Measurements from ENCODE around the gene COX18.

The COX18 gene, protein sequence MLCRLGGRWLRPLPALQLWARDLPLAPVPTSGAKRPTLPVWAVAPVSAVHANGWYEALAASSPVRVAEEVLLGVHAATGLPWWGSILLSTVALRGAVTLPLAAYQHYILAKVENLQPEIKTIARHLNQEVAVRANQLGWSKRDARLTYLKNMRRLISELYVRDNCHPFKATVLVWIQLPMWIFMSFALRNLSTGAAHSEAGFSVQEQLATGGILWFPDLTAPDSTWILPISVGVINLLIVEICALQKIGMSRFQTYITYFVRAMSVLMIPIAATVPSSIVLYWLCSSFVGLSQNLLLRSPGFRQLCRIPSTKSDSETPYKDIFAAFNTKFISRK

DNA sequence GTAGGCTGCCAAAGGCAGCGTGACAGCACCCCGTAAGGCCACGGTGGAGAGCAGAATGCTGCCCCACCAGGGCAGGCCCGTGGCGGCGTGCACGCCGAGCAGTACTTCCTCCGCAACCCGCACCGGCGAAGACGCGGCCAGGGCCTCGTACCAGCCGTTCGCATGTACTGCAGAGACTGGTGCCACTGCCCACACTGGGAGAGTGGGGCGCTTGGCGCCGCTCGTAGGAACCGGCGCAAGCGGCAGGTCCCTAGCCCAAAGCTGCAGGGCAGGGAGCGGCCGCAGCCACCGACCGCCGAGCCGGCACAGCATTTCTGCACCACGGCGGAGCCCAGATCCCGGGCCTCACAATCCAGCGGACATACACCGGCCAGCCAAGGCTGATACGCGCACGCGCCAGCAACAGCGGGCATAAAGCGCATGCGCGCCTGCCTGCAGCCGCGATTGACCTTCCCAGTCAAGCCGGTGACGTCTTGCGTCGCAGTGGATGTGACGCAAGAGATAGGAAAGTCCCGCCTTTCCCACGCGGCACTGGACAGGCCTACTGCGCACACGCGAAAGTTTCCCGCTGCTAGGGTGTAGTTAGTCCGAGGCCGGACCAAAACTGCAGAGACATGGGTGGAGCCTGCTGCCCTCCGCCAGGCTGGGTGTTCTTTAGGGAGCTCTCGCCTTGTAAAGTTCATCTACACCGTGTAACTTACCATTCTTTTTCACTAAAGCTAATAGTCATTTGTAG, at the start of gene COX18:
Gene COX18 (minus strand): TSS at position 379 of the 736 bp plus-strand sequence. CDS start 67 bp downstream, at position 312.
- DNase-seq, result peak; percentile 98

DNA sequence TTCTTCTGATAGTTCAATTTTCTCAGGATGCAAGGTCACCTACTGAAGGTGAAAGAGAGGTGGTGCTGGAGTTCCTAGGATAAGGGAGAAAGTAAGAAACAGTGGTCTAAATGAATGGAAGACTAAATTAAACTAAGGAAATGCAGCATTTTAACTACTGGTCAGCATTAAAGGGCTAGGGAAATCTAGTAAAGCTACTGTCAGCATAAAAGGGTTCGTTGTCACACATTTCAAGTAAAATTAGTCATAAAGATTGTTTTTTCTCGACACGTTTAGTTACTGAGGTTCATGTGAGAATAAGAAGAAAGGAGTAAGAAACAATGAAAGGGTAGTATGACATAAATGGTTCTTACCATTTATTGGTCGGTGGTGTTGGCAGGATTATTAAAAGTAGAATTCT, 40.0 kb upstream of the COX18 start:
- no peak for DNase-seq

DNA sequence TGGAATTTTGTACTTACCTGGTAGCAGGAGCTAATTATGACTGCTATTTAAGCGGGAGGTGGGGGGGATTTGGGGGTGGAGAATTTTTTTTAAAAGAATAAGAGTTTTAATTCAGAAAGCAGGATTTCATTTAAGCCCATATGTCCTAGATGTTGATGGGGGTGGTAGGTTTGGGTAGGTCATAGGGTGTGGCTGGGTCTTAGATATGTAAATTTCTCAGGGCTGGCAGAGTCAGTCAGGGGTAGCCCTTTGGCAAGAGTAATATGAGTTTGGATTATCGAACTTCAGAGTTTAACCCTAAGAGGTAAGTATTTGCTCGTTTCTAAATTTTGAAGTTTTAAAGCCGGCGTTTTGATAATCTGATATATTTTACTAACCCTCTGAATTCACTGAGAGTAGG, 35.2 kb upstream of the COX18 start:
- DNase-seq, result no peak

DNA sequence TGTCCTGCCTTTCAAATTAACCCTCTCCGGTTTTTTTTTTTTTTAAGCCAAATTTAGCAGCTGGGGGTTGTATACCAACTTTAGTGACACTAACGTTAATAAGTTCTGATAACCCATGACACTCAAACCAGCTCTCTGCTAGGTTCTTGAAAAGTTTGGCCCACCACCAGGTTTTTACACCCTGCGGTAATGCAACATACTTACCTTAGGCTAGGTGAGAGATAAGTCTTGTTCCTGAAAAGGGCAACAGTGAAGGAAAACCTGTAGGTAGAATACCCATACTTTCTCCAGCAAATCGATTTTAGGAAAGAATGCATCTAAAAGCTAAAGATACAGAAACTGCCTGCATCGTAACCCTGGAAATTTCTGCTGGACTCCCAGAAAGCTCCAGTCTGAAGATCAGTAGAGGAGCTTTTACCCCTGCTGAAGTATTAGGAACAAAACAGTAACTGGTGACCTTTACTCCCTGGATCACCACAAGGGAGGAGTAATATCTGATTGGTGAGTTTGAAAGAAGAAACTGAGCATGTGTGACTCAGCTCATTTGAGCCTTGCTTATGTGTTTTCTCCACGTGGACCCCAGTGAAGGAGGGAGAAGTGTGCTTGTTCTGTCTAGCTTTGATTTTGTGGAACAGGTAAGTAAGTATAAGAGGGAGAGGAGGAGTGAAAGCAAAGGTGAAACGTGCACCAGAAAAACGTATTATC, 34.4 kb upstream of the COX18 start:
- no peak for DNase-seq

DNA sequence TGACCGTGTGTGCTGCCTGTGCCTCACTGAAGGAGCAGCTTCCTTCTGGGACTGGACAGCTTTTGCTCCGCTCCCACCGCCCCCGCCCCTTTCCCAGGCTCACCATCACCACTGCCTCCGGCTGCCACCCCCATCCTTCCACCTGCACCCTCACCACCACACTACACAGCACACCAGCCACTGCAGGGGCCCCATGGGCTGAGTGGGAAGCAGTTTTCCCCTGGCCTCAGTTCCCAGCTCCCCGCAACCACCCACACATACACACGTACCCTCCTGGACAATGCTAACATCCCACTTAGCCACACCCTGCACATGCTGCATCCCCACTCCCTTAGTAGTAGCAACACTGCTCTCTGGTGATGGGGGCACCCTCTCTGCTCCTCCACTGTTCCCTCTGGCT, 29.6 kb upstream of the COX18 start:
- no peak for DNase-seq

DNA sequence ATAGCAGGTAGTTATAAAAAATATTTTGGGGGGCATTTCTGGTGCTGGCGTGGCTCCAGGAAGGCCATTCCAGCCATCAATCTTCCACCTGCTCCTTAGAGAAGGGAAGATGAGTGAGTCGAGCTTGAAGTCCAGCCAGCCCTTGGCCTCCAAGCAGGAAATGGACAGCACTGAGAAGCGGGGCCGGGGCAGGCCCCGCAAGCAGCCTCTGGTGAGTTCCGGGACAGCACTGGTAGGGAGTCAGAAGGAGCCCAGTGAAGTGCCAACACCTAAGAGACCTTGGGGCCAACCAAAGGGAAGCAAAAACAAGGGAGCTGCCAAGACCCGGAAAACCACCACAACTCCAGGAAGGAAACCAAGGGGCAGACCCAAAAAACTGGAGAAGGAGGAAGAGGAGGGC, 29.2 kb upstream of the COX18 start:
- DNase-seq, result no peak

DNA sequence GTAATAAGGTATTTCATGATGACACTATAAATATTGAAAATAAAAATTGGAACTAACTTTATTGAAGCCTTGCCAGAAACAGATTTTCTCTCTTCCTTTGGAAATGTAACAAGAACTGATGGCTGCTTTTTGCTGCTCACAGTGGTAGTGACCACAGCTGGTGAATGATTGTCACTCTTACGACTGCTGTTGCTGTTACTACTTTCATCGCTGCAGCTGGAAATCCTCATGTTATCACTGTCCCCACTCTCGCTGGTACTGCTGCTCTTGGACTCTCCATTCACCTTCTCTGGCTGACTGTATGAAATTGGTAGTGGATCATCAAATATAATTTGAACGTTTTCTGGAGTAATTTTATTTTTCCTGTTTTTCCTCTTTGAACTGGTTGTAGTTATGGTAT, 28.5 kb upstream of the COX18 start:
- no peak for DNase-seq

DNA sequence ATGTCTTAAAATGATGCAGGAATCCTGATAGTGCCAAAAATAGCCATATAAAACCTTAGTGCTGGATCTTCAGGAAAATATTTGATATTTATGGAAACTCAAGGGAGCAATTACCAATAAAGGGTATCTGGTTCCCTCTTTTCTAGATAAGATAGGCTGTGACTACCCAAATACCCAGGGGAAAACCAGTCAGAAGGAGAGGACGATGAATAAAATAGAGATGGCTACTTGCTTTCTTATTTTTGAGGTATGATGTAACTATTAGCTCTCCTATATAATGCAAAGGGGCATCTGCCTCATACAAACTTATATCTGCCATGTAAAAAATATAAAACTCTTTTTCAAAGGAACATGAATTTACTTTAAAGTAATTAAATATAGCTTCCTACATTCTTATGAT, 23.4 kb upstream of the COX18 start:
- DNase-seq, result no peak

DNA sequence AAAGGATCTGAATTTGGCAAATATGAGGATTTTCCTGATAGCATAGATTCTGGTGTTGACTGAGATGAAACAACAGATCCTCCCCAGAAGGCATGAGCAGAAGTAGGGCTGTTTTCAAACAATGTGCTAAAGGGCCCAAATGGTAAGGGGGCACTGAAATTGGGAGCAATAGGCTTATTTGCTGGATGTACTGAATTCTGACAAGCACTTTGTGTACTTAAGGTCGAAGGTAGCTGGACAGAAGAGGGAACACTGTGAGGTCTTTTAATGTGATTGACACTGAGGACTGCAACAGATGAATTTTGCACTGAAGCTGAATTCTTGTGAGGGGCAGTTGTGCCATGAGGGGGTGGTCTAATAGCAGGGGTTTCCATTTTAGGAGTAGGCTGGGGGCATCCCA, 21.2 kb upstream of the COX18 start:
- no peak for DNase-seq

DNA sequence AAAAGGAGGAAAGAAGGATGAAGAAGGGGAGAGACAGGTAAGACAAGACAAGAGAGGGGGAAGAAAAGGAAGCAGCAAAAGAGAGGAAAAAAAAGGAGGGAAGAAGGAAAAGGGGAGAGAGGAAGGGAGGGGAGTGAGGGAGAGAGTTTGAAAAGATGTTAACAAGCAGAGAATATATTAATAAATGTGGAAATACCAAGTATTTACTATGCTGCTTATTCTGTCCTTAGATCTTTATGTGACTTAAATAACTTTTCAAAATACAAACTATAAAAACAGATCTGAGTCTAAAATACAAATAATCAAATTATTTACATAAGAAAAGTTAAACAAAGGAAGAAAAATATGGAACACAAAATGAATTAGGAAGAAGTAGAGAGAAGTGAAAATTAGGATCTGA, 18.4 kb upstream of the COX18 start:
- no peak for DNase-seq

DNA sequence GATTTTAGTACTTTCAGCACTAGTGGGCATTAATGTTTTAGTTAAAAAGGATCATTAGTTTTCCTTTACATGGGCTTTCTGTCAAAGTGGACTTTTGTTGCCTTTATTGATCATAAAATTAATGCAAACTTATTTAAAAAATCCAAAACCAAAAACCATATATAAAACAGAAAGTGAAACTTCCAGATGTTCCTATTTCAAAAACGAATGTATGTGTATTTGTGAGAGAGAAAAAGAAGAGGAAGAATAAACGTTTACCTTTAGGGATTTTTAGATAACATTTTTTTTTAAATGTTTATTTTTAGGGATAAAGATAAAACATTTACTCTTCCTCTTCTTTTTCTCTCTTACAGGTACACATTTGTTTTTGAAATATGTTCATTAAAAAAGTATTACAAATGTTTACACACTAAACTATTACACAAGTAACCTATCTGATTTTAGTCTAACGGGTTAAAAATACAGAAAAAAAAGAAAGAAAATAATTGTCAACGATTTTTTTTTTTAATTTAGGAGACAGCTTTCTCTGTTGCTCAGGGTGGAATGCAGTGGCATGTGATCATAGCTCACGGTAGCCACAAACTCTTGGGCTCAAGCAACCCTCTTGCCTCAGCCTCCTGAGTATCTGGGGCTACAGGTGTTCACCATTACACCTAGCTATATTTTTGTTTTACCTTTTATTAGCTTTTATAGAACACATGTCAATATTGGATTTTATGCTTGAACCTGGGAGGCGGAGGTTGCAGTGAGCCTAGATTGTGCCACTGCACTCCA, 16.8 kb upstream of the COX18 start:
- DNase-seq, result no peak

DNA sequence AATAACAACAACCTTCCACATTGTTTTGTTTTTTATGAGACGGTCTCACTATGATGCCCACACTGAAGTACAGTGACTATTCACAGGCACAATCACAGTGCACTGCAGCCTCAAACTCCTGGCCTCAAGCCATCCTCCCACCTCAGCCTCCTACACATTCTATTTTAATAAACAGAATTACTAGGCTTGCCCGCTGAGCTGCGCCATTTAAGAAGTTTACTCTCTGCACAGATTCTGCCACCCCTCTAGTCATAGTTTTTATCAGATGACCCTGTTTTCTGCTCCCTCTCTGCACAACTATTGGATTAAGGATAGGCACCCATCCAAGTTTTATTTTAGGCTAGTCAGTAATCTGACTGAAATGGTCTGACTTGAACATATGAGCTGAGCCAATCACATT, 11.3 kb upstream of the COX18 start:
- DNase-seq, result no peak

DNA sequence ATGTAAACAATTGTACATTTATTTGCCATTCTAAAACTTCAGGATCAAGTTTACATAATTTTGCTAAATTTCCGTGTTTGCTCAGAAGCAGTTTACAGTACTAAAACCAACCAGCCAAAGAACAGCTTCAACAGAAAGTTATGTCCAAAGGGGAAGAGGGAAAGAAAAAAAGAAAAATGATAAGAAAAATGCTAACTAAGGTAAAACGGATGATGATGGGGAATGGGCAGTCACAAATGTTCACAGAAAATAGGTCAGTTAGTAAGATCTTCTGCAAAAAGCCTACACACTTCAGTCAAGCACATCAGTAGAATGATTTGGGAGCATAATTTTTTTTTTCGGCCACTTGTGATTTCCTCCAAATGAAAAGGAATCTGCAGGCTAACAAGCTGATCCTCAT, 6.3 kb upstream of the COX18 start:
- no peak for DNase-seq

DNA sequence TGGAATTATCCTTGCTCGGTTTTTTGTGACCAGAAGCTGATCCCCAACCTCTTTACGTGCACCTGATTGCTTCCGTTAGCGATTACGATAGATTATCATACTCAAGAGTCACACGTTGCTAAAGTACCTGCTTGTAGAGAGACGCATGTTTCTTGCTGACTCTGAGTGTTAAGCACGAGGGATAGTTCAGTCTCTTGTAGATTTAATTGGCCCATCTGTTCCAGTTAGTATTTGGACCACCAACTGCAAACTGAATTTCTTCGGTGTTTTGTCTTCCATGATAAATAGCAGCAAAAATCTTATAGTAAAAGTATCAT, 516 bp upstream of the COX18 start:
- peak; percentile 87 for DNase-seq

DNA sequence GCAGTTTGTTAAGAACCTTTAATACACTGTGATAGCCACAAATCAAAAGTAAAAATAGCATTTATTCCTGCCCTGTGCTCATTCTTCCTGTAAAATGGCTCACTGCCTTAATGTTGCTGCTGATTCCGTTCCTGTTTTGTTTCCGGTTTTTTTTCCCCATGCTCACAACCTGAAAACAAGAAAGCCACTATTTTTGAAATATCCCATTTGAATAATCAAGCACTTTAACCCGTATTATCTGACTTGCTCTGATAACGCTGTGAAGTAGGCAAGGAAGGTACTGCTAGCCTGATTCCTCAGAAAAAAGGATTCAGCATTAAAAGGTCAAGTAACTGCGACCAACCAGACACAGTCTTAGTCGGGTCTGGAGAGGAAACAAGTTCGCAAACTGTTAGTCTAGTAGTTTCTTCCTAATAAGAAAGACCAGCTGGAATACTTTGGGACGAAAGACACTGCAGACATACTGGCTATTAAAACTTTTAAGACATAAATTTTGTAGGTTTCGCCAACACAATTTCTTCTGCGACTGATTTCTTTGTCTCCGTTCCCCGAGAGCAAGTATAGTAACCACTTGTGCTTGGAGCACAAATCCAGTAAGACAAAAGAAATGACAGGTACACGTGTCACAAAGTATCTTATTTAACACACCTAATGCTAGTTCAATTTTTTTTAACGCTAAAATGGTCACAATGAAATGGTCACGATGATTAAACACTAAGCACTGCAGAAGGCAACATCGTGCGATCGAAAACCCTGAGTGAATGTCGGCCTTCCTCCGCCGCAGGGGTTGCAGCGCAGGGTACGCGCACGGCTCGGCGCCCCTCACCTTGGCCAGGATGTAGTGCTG, 802 bp downstream of the COX18 start:
- DNase-seq, result peak; percentile 45

DNA sequence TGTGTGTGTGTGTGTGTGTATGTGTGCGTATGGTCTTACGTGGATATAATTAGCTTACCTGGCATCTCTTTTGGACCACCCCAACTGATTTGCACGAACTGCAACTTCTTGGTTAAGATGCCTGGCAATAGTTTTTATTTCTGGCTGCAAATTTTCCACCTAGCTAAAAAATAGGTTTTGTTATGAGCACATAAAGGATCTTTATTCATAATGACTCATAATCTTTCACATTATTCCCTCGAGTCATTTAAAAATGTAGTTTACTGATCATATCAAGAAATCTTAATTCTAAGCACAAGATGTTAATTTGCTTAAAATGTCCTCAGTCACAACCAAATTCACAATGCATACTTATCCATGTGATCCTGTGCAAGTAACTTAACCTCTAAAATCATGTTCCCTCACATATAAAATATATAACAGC, 1.5 kb downstream of the COX18 start:
- DNase-seq, result peak; percentile 20

DNA sequence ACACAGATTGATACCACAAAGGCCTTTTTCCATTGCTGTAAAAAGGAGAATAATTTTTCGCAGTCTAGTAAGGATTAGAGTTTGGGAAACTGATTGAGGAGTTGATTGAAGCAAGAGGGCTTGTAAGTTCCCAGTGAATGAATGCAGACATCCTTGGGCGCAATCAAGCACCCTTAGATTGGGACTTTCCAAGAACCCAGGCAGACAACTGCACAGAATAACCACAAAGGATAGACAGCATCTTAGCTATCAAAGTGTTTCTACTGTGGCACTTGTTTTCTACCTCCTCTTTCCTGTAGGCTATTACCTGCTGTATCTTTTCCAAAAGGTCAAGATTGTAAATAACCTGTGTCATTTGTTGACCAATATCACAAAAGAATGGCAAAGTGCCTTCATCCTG, 2.6 kb downstream of the COX18 start:
- no peak for DNase-seq

DNA sequence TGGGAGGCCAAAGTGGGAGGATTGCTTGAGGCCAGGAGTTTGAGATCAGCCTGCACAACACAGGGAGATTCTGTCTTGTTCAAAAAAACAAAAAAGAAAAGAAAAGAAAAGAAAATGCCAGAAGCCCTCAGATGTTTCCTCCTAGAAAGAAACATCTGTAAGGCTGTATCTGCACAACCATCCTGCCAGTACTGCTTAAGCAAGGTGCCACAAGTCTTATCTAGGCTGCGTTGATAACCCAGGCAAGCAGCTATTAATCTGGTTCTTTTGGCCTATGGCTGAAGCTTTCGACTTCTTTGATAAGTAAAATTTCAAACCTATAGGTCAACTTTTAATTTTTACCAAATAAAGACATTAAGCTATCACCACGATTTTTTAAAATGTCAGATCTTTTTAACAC, 3.1 kb downstream of the COX18 start:
- DNase-seq, result no peak

DNA sequence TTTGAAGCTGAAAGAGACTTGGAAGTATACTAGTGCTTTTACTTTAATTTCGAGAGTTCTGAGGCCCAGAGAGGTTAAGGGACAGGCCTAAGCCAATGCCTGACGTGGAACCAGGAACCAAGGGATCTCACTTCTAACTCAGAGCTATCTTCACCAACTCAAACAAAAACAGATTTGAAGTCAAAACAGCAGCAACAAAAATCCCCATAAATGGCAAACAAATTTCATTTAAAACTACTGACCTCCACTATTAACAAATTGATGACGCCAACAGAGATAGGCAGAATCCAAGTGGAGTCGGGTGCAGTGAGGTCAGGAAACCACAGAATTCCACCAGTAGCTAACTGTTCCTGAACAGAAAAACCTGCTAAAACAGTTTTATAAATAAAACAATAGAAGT, 5.0 kb downstream of the COX18 start:
- DNase-seq, result no peak

DNA sequence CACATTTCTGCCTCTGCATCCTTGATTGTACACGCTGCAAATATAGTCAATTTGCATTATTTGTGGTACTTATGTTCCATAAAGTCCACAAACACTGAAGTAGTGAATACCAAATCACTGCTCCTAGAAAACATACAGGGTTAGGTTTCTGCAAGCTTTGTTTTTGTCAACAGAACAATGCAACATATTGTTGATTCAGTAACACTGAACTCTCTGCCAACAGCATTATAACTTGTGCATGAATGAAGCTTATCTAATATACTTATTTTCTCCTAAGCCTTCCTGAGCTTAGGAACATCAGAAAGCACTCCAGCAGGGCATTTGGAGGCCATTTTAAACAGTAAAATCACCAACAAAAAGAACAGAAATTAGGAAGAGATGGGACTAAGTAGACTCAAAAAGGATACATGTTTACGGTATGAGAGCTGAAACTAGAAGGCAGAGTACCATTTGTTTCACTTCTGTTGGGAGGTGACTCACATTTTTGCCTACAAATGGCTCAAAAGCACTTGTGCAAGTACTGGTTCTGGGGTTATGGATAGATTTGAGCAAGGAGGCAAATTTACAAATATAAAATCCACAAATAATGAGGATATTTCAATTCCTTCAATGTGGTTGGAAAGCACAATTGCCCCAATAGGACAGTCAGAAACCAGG, 14.1 kb downstream of the COX18 start:
- DNase-seq, result no peak

DNA sequence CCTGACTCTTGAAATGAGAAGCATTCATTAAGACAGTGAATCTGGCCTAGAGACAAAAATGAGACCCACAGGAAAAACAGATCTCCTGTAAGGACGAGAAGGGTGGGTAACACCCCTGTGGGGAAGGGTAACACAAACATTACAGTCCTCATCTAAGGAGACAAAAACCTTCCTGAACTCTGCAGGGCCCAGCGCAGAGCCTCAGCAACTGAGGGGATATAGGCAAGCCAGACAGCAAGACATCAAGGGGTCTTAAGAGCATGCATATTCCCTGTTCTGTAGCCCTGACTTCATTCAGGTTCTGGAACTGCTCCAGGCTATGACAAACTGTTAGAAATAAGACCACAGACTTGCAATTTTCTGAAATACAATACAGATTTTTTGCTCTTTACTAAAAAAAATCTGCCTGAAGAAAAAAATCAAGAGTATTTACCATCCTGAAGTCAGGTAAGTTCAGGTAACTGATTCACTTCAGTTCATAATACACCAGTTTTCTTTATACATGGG, 15.5 kb downstream of the COX18 start:
- DNase-seq, result no peak

DNA sequence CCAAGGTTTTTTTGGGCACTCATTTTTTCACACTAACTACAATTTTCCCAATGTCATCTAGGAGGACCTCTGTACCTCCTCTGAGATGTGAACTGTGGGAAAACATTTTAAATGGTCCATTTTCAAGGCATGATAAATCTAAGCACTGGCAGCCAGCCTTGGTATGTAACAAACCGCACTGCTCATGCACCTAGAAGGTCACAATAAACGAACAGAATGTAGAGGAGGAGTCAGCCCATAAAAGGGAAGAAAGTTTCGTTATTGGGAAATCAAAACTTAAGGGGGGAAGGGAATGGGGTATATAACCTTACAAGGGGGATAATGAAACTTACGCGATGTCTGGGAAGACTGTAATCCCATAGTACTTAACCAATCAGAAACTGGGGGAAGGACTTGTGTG, 16.4 kb downstream of the COX18 start:
- no peak for DNase-seq

Measured in NCI-H82 (cell line).